HepG2 (cell line): ENCODE results near the gene SCMH1. TPM values are rescaled to one million over a fixed set of nuclear protein-coding genes. Genes with fewer than 3 reads are reported as not detected.

Experiments
- DNMT1 ChIP-seq: sonication (generic); formaldehyde crosslinking; IDR thresholded peaks from 2 replicates; pipeline ENCODE4 v1.5.1; 2020; ENCODE audit warnings: mild to moderate bottlenecking, missing genetic modification reagents
- EED ChIP-seq: sonication (generic); formaldehyde crosslinking; IDR thresholded peaks from 2 replicates; pipeline ENCODE4 v1.5.0; 2020; ENCODE audit warnings: mild to moderate bottlenecking, missing genetic modification reagents
- FOXJ3 ChIP-seq: sonication (generic); formaldehyde crosslinking; IDR thresholded peaks from 2 replicates; pipeline ENCODE4 v1.4.0; 2020; ENCODE audit warnings: missing genetic modification reagents, mild to moderate bottlenecking, borderline replicate concordance
- HMG20A ChIP-seq: IDR thresholded peaks from 2 replicates; pipeline ENCODE4 v1.6.1; 2016; ENCODE audit warnings: borderline replicate concordance
- HMGXB3 ChIP-seq: sonication (generic); formaldehyde crosslinking; IDR thresholded peaks from 2 replicates; pipeline ENCODE4 v1.4.0; 2020; ENCODE audit warnings: missing genetic modification reagents, borderline replicate concordance
- HOXA7 ChIP-seq: sonication (generic); formaldehyde crosslinking; IDR thresholded peaks from 2 replicates; pipeline ENCODE4 v1.8.1; 2022; ENCODE audit warnings: mild to moderate bottlenecking, missing genetic modification reagents, moderate library complexity
- IKZF1 ChIP-seq: fragments of 450-650 bp; IDR thresholded peaks from 2 replicates; pipeline ENCODE4 v1.7.1; 2016
- KDM1A ChIP-seq: IDR thresholded peaks from 2 replicates; pipeline ENCODE4 v1.6.1; 2016; ENCODE audit warnings: missing compliant biosample characterization
- NFIB ChIP-seq: sonication (generic); formaldehyde crosslinking; IDR thresholded peaks from 2 replicates; pipeline ENCODE4 v1.9.0; 2021; ENCODE audit warnings: missing genetic modification reagents, mild to moderate bottlenecking, borderline replicate concordance
- NR2F2 ChIP-seq: IDR thresholded peaks from 2 replicates; pipeline ENCODE4 v1.6.1; 2012; ENCODE audit warnings: low read depth, inconsistent platforms, borderline replicate concordance
- PHF21A ChIP-seq: sonication (generic); formaldehyde crosslinking; IDR thresholded peaks from 2 replicates; pipeline ENCODE4 v1.5.0; 2020; ENCODE audit warnings: mild to moderate bottlenecking, missing genetic modification reagents
- PLSCR1 ChIP-seq: sonication (generic); formaldehyde crosslinking; IDR thresholded peaks from 2 replicates; pipeline ENCODE4 v1.5.0; 2020; ENCODE audit warnings: missing genetic modification reagents, mild to moderate bottlenecking, borderline replicate concordance
- RFX5 ChIP-seq: IDR thresholded peaks from 2 replicates; pipeline ENCODE4 v1.6.1; 2011; ENCODE audit warnings: low read depth, low read length, improper control_type of control experiment
- UBTF ChIP-seq: sonication (generic); formaldehyde crosslinking; IDR thresholded peaks from 2 replicates; pipeline ENCODE4 v1.4.0; 2020; ENCODE audit warnings: mild to moderate bottlenecking, missing genetic modification reagents
- YEATS2 ChIP-seq: sonication (generic); formaldehyde crosslinking; IDR thresholded peaks from 2 replicates; pipeline ENCODE4 v1.4.0; 2020; ENCODE audit warnings: missing genetic modification reagents, borderline replicate concordance
- ZBTB44 ChIP-seq: sonication (generic); formaldehyde crosslinking; IDR thresholded peaks from 2 replicates; pipeline ENCODE4 v1.4.0; 2020; ENCODE audit warnings: missing genetic modification reagents
- ZNF326 ChIP-seq: sonication (generic); formaldehyde crosslinking; IDR thresholded peaks from 2 replicates; pipeline ENCODE4 v1.4.0; 2020; ENCODE audit warnings: missing genetic modification reagents, borderline replicate concordance
- ZNF484 ChIP-seq: sonication (generic); formaldehyde crosslinking; IDR thresholded peaks from 2 replicates; pipeline ENCODE4 v1.5.1; 2020; ENCODE audit warnings: mild to moderate bottlenecking, low read depth, missing genetic modification reagents, borderline replicate concordance
- ZNF713 ChIP-seq: sonication (generic); formaldehyde crosslinking; IDR thresholded peaks from 2 replicates; pipeline ENCODE4 v1.4.0; 2020; ENCODE audit warnings: mild to moderate bottlenecking, missing genetic modification reagents
- ZNF841 ChIP-seq: sonication (generic); formaldehyde crosslinking; IDR thresholded peaks from 2 replicates; pipeline ENCODE4 v1.8.1; 2023; ENCODE audit warnings: missing genetic modification reagents, borderline replicate concordance
- ZNF850 ChIP-seq: sonication (generic); formaldehyde crosslinking; conservative IDR thresholded peaks from 2 replicates; pipeline ENCODE4 v1.9.0; 2021; ENCODE audit warnings: mild to moderate bottlenecking, missing genetic modification reagents
- polyA plus RNA-seq, 8 experiments: library from polyadenylated mRNA; depleted of rRNA in 3 of 8; stranded (reverse) in 7 of 8; unstranded in 1 of 8; fragments of >200 nt; fragmentation: Illumina TruSeq in 4 of 8; extraction: Trizol in 4 of 8; gene quantifications; 2 replicates each; pipeline versions ENCODE4 v1.2.1 to v1.2.3, GENCODE V29; 2011 to 2016; ENCODE audit warnings: low read depth in 4 of 8, missing spikeins in 1 of 8, mixed read lengths in 1 of 8; ENCODE audit not compliant: insufficient read depth in 1 of 8
- total RNA-seq, 5 experiments: library from RNA; depleted of rRNA; stranded (reverse); fragments of >200 nt; fragmentation: Illumina TruSeq; extraction: Trizol; gene quantifications; 2 replicates each; pipeline ENCODE4 v1.2.3, GENCODE V29; 2016; ENCODE audit warnings: low read depth in 1 of 5

SCMH1 gene
- total and polyA plus RNA-seq, 2 of the 13 experiments (the other 11 are each of a cell fraction or from before 2014, with no cell fraction given): 41.8 to 52.6 TPM

GRCh38 chr1:40979241-40980067 is 262.7 kb downstream of the SCMH1 start, which contains the start of gene CTPS1 (continued):
- TF ChIP-seq ZBTB44 (CRISPR knock-in tag) (no peak), YEATS2 (CRISPR knock-in tag) (peak; percentile 73), PHF21A (no peak; the same call in 1 of the 2 replicates), HOXA7 (CRISPR knock-in tag) (no peak), HMG20A (CRISPR knock-in tag) (no peak), NFIB (CRISPR knock-in tag) (no peak), IKZF1 (no peak), EED (CRISPR knock-in tag) (peak; percentile 96), ZNF326 (CRISPR knock-in tag) (no peak), FOXJ3 (CRISPR knock-in tag) (no peak), UBTF (CRISPR knock-in tag) (peak; percentile 85), RFX5 (0 out of 2 replicates have a peak, but pooled peaks have one; percentile 8), NR2F2 (no peak), ZNF713 (CRISPR knock-in tag) (0 out of 2 replicates have a peak, but pooled peaks have one; percentile 21), KDM1A (CRISPR knock-in tag) (no peak; the same call in 1 of the 2 replicates), HMGXB3 (CRISPR knock-in tag) (no peak; the same call in 1 of the 2 replicates), DNMT1 (CRISPR knock-in tag) (no peak), ZNF850 (no peak), ZNF841 (CRISPR knock-in tag) (no peak), ZNF484 (CRISPR knock-in tag) (no peak), PLSCR1 (CRISPR knock-in tag) (no peak)
